SK-N-SH (cell line): Measurements from ENCODE around the gene ZMPSTE24. TPM values are rescaled to one million over a fixed set of nuclear protein-coding genes. Genes with fewer than 3 reads are reported as not detected.

Source experiments
- CTCF ChIA-PET: fragments of 300-600, 350-600 bp; formaldehyde crosslinking; extraction: SDS; loops from one replicate; lab custom pipeline; 2021; lab: Yijun Ruan, JAX
- POLR2A ChIA-PET: fragments of 350-600 bp; sonication (Branson Sonifier 250); formaldehyde crosslinking; extraction: SDS; loops from one replicate; lab custom pipeline; 2020; ENCODE audit warnings: antibody characterized with exemption, inconsistent platforms; lab: Yijun Ruan, JAX
- DNase-seq: peaks from one replicate; pipeline ENCODE4 v3.0.0; 2012
- H2AFZ ChIP-seq: fragments of 200-600 bp; sonication (generic); 2 replicates; pipeline ENCODE4 v1.8.1; 2016; ENCODE audit warnings: antibody characterized with exemption, mild to moderate bottlenecking, low read depth
- H3F3A ChIP-seq: fragments of 200-600 bp; sonication (generic); replicated peaks from 2 replicates; pipeline ENCODE3; 2016; ENCODE audit warnings: antibody characterized with exemption, mild to moderate bottlenecking; ENCODE audit not compliant: insufficient read depth
- H3K27ac ChIP-seq, 2 experiments: fragments of 200-500 bp in 1 of 2; fragments of 200-600 bp in 1 of 2; sonication (Bioruptor generic) in 1 of 2; sonication (generic), shearing (Covaris generic) in 1 of 2; 2 replicates each; pipeline versions ENCODE4 v1.5.1 to v1.6.1; 2014 to 2016; ENCODE audit warnings: low read depth in 2 of 2, inconsistent platforms in 1 of 2, low read length in 1 of 2, mild to moderate bottlenecking in 1 of 2, mixed read lengths in 1 of 2
- H3K27me3 ChIP-seq: fragments of 200-600 bp; sonication (generic), shearing (Covaris generic); 2 replicates; pipeline ENCODE4 v1.6.1; 2016; ENCODE audit warnings: mixed run types; ENCODE audit not compliant: insufficient read depth
- H3K36me3 ChIP-seq, 2 experiments: fragments of 200-500 bp in 1 of 2; fragments of 200-600 bp in 1 of 2; sonication (Bioruptor generic) in 1 of 2; sonication (generic) in 1 of 2; replicated peaks in 1 of 2; 2 replicates each; pipeline versions ENCODE3 to v1.5.1; 2014 to 2016; ENCODE audit warnings: low read length in 1 of 2, mild to moderate bottlenecking in 1 of 2; ENCODE audit not compliant: insufficient read depth in 2 of 2, control insufficient read depth in 1 of 2
- H3K4me1 ChIP-seq, 2 experiments: fragments of 200-500 bp in 1 of 2; fragments of 200-600 bp in 1 of 2; sonication (Bioruptor generic) in 1 of 2; sonication (generic), shearing (Covaris generic) in 1 of 2; 2 replicates each; pipeline versions ENCODE4 v1.5.1 to v1.6.1; 2014 to 2016; ENCODE audit warnings: low read depth in 1 of 2, low read length in 1 of 2, mixed run types in 1 of 2; ENCODE audit not compliant: insufficient read depth in 2 of 2, control insufficient read depth in 1 of 2
- H3K4me2 ChIP-seq: fragments of 200-600 bp; sonication (generic), shearing (Covaris generic); 2 replicates; pipeline ENCODE4 v1.6.1; 2017; ENCODE audit warnings: mixed run types
- H3K4me3 ChIP-seq, 2 experiments: fragments of 200-500 bp in 1 of 2; fragments of 200-600 bp in 1 of 2; sonication (Bioruptor generic) in 1 of 2; sonication (generic), shearing (Covaris generic) in 1 of 2; 2 replicates each; pipeline versions ENCODE4 v1.5.1 to v1.8.1; 2014 to 2016; ENCODE audit warnings: low read depth in 2 of 2, inconsistent platforms in 1 of 2, low read length in 1 of 2, mild to moderate bottlenecking in 1 of 2, mixed read lengths in 1 of 2, moderate library complexity in 1 of 2
- H3K79me2 ChIP-seq: fragments of 200-600 bp; sonication (generic); 2 replicates; pipeline ENCODE4 v1.8.1; 2017; ENCODE audit warnings: mild to moderate bottlenecking; ENCODE audit not compliant: insufficient read depth
- H3K9ac ChIP-seq: fragments of 200-600 bp; sonication (generic); 2 replicates; pipeline ENCODE4 v1.6.1; 2017; ENCODE audit warnings: mixed run types
- H3K9me2 ChIP-seq: fragments of 200-600 bp; sonication (generic); 2 replicates; pipeline ENCODE4 v1.6.1; 2017; ENCODE audit warnings: mixed run types
- H3K9me3 ChIP-seq: fragments of 200-600 bp; sonication (generic); 2 replicates; pipeline ENCODE4 v1.6.1; 2017; ENCODE audit warnings: mixed run types, mild to moderate bottlenecking, moderate library complexity
- H4K20me1 ChIP-seq: fragments of 200-600 bp; sonication (generic); 2 replicates; pipeline ENCODE4 v1.6.1; 2017; ENCODE audit warnings: mild to moderate bottlenecking, mixed run types; ENCODE audit not compliant: insufficient read depth
- EZH2phosphoT487 ChIP-seq: fragments of 200-600 bp; sonication (generic); IDR thresholded peaks from 2 replicates; pipeline ENCODE4 v1.6.1; 2017; ENCODE audit warnings: low read depth, mixed run types, mild to moderate bottlenecking, antibody characterized with exemption, moderate library complexity, borderline replicate concordance
- FOSL2 ChIP-seq: IDR thresholded peaks from 2 replicates; pipeline ENCODE4 v1.4.0; 2012; ENCODE audit warnings: low read depth, mild to moderate bottlenecking, moderate library complexity, borderline replicate concordance
- FOXJ3 ChIP-seq: sonication (generic); formaldehyde crosslinking; IDR thresholded peaks from 2 replicates; pipeline ENCODE4 v1.5.1; 2020; ENCODE audit warnings: mild to moderate bottlenecking, missing genetic modification reagents
- FOXM1 ChIP-seq: IDR thresholded peaks from 2 replicates; pipeline ENCODE4 v1.4.0; 2012; ENCODE audit warnings: low read depth, mild to moderate bottlenecking
- GABPA ChIP-seq: IDR thresholded peaks from 2 replicates; pipeline ENCODE4 v1.4.0; 2012; ENCODE audit warnings: low read depth, mild to moderate bottlenecking
- MEF2A ChIP-seq: IDR thresholded peaks from 2 replicates; pipeline ENCODE4 v1.4.0; 2012; ENCODE audit warnings: low read depth, borderline replicate concordance
- NFIC ChIP-seq: IDR thresholded peaks from 2 replicates; pipeline ENCODE4 v1.4.0; 2012; ENCODE audit warnings: borderline replicate concordance
- NRF1 ChIP-seq: IDR thresholded peaks from 2 replicates; pipeline ENCODE4 v1.6.1; 2012; ENCODE audit warnings: low read depth, mild to moderate bottlenecking, low read length
- POLR2AphosphoS5 ChIP-seq: IDR thresholded peaks from 2 replicates; pipeline ENCODE4 v1.6.1; 2012; ENCODE audit warnings: low read depth, low read length
- RAD21 ChIP-seq: IDR thresholded peaks from 2 replicates; pipeline ENCODE4 v1.6.1; 2012; ENCODE audit warnings: mild to moderate bottlenecking, low read length
- RFX5 ChIP-seq: IDR thresholded peaks from 2 replicates; pipeline ENCODE4 v1.6.1; 2012; ENCODE audit warnings: mild to moderate bottlenecking, improper control_type of control experiment, low read length
- SIN3A ChIP-seq: IDR thresholded peaks from 2 replicates; pipeline ENCODE4 v1.6.1; 2012; ENCODE audit warnings: low read depth, mild to moderate bottlenecking, low read length, moderate library complexity, borderline replicate concordance
- SMC3 ChIP-seq: IDR thresholded peaks from 2 replicates; pipeline ENCODE4 v1.6.1; 2012; ENCODE audit warnings: low read depth, low read length, improper control_type of control experiment
- TAF1 ChIP-seq: IDR thresholded peaks from 2 replicates; pipeline ENCODE4 v1.6.1; 2012; ENCODE audit warnings: low read depth, mild to moderate bottlenecking, low read length, moderate library complexity, borderline replicate concordance
- TCF12 ChIP-seq: IDR thresholded peaks from 2 replicates; pipeline ENCODE4 v1.4.0; 2012
- TEAD4 ChIP-seq: IDR thresholded peaks from 2 replicates; pipeline ENCODE4 v1.4.0; 2012; ENCODE audit warnings: mild to moderate bottlenecking, borderline replicate concordance; ENCODE audit not compliant: insufficient read depth
- WGBS: methylation state at CpG from one replicate; pipeline ENCODE4 v1.1.6; 2017; ENCODE audit warnings: low lambda C conversion rate; 5-methylcytosine and 5-hydroxymethylcytosine counted together
- polyA plus RNA-seq, 3 experiments: library from polyadenylated mRNA; depleted of rRNA; stranded (reverse); fragments of >200 nt; gene quantifications; 2 replicates each; pipeline ENCODE4 v1.2.3, GENCODE V29; 2012
- TF ChIP-seq, protein P1 (sequence below): IDR thresholded peaks from 2 replicates; pipeline ENCODE4 v1.4.0; 2012; ENCODE audit warnings: low read depth, borderline replicate concordance
- TF ChIP-seq, protein P2 (sequence below): IDR thresholded peaks from 2 replicates; pipeline ENCODE4; 2012

Gene ZMPSTE24
- polyA plus RNA-seq, 1 of the 3 experiments (the other 2 are of a cell fraction), result 13.7 TPM

DNA sequence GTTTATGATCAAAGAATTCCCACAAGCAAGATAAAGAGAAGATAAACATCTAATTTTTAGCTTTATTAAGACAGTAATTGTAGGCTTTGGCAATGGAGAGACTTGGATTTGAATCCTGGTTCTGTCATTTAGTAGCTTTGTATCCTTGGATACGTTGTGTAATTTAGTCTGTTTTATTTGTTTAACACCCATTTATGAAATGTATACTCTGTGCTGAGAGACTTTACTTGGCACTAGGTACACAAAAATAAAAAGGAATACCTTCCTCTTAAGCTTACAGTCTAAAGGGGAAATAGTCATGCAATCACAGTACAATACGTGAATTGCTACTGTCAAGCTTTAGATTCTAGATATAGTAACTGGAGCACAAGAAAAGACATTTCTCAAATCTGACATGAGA, 23.8 kb downstream of the ZMPSTE24 start:
- POLR2A ChIA-PET, result no interaction called here
- 97% methylated on average over 2 of the region's 2 CpGs for WGBS

DNA sequence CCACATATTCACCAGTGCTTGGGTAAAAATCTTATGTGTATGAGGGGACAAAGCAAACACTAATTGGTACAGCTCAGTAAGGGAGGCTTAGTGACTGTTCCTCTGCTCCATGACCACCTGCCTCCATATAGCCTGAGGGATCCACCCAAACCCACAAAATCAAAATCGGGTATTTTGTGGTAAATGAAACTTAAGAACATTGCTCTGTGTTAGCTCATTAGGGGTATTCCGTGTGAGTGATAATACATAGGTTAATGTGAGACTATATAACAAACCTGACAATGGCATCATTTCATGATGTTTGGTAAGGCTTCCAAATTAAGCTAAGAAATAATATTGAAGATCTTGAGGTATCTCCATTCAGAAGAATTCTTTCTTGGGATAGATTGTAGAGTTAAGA, 33.3 kb downstream of the ZMPSTE24 start:
- no peak overlapping the region for H3K27ac ChIP-seq
- H3K36me3 ChIP-seq, result peaks cover 52 to 71% of the 10 kb centered on the region in 2 experiments
- TF ChIP-seq FOXJ3 (no peak), MEF2A (no peak), TAF1 (no peak), RAD21 (no peak), POLR2AphosphoS5 (no peak), GABPA (no peak), TCF12 (no peak), FOSL2 (no peak), RFX5 (no peak)
- TF ChIP-seq, protein P1, sequence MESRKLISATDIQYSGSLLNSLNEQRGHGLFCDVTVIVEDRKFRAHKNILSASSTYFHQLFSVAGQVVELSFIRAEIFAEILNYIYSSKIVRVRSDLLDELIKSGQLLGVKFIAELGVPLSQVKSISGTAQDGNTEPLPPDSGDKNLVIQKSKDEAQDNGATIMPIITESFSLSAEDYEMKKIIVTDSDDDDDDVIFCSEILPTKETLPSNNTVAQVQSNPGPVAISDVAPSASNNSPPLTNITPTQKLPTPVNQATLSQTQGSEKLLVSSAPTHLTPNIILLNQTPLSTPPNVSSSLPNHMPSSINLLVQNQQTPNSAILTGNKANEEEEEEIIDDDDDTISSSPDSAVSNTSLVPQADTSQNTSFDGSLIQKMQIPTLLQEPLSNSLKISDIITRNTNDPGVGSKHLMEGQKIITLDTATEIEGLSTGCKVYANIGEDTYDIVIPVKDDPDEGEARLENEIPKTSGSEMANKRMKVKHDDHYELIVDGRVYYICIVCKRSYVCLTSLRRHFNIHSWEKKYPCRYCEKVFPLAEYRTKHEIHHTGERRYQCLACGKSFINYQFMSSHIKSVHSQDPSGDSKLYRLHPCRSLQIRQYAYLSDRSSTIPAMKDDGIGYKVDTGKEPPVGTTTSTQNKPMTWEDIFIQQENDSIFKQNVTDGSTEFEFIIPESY, result no peak
- no peaks in the 10 kb centered on the region for H3K9me2 ChIP-seq
- H4K20me1 ChIP-seq, result no peaks in the 10 kb centered on the region
- H3K4me3 ChIP-seq, result no peak overlapping the region
- H2AFZ ChIP-seq, result no peak overlapping the region
- ChIA-PET CTCF (interaction anchor here (0.8 to 2.1 kb wide), 6 partner anchors 17 to 558 kb away, joined by 3 to 6 read pairs (median 4); no protein-coding TSS in a partner anchor), POLR2A (interaction anchor here (0.6 kb wide), 1 partner anchor 537 kb away, joined by 4 read pairs; no protein-coding TSS in a partner anchor)
- no peaks in the 10 kb centered on the region for H3K9me3 ChIP-seq
- H3K9ac ChIP-seq, result no peak overlapping the region
- DNase-seq, result no peak
- H3K4me2 ChIP-seq, result no peak overlapping the region
- H3F3A ChIP-seq, result peaks cover 26% of the 10 kb centered on the region
- no peaks in the 10 kb centered on the region; the same call in 1 of the 2 replicates for H3K79me2 ChIP-seq
- WGBS, result 66% methylated on average over 2 of the region's 2 CpGs
- no peaks in the 10 kb centered on the region for H3K27me3 ChIP-seq
- no peaks in the 10 kb centered on the region for H3K4me1 ChIP-seq

More for the DNA sequence above, 23.8 kb downstream of the ZMPSTE24 start:
- Histone ChIP-seq H4K20me1 (no peaks in the 10 kb centered on the region), H2AFZ (no peak overlapping the region), H3F3A (peaks cover 6% of the 10 kb centered on the region), H3K36me3 (peaks cover 36 to 49% of the 10 kb centered on the region in 2 experiments), H3K27ac (no peak overlapping the region), H3K79me2 (peaks cover 29% of the 10 kb centered on the region; the same call in 1 of the 2 replicates), H3K4me1 (no peaks in the 10 kb centered on the region), H3K9me2 (no peaks in the 10 kb centered on the region), H3K27me3 (no peaks in the 10 kb centered on the region), H3K4me3 (no peak overlapping the region), H3K9me3 (no peaks in the 10 kb centered on the region), H3K4me2 (no peak overlapping the region), H3K9ac (no peak overlapping the region)
- TF ChIP-seq EZH2phosphoT487 (no peak), FOXJ3 (no peak), POLR2AphosphoS5 (no peak), SMC3 (no peak), FOXM1 (no peak), NRF1 (no peak), GABPA (no peak), TEAD4 (no peak), NFIC (no peak), RAD21 (no peak), SIN3A (no peak), TCF12 (no peak)
- TF ChIP-seq, protein P2, sequence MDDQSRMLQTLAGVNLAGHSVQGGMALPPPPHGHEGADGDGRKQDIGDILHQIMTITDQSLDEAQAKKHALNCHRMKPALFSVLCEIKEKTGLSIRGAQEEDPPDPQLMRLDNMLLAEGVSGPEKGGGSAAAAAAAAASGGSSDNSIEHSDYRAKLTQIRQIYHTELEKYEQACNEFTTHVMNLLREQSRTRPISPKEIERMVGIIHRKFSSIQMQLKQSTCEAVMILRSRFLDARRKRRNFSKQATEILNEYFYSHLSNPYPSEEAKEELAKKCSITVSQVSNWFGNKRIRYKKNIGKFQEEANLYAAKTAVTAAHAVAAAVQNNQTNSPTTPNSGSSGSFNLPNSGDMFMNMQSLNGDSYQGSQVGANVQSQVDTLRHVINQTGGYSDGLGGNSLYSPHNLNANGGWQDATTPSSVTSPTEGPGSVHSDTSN, result no peak
- CTCF ChIA-PET, result interaction anchor here (0.8 to 2.1 kb wide), 5 partner anchors 10 to 138 kb away, joined by 3 to 12 read pairs (median 4); no protein-coding TSS in a partner anchor
- DNase-seq, result no peak
